ENCODE results near the gene FAM181A. TPM values are rescaled to one million over a fixed set of nuclear protein-coding genes. Genes with fewer than 3 reads are reported as not detected.

FAM181A gene
- total and polyA plus RNA-seq, 9 of the 15 experiments (the other 6 are each of a cell fraction or from before 2014, with no cell fraction given) = not detected

- Histone ChIP-seq H3K9me1 (ENCODE audit: control insufficient read depth, insufficient read depth, low read length) (no peaks in the 10 kb centered on the region), H3K9me3 (replicated peaks; ENCODE audit: control insufficient read depth, insufficient read depth, low read depth, low read length) (no peaks in the 10 kb centered on the region), H3K27ac (ENCODE audit: extremely low read depth, low read depth, low read length) (no peak overlapping the region), H2AFZ (ENCODE audit: low read depth, low read length) (no peak overlapping the region), H3K4me1 (replicated peaks in 1 of 2; ENCODE audit: control insufficient read depth in 2 of 2, insufficient read depth in 2 of 2, low read length in 2 of 2) (peaks cover 0 to 4% of the 10 kb centered on the region in 2 experiments; a peak in 1 of 5 replicates), H3K4me2 (ENCODE audit: insufficient read depth, low read length) (no peak overlapping the region), H3K79me2 (ENCODE audit: control insufficient read depth, insufficient read depth, low read length) (no peaks in the 10 kb centered on the region), H3K4me3 (no peak overlapping the region), H3K9ac (ENCODE audit: insufficient read depth in 1 of 2, low read depth in 2 of 2, low read length in 2 of 2) (no peak overlapping the region), H3K36me3 (ENCODE audit: control insufficient read depth, insufficient read depth, low read length) (no peaks in the 10 kb centered on the region), H3K27me3 (ENCODE audit: control insufficient read depth in 2 of 2, insufficient read depth in 2 of 2, low read length in 2 of 2) (peaks cover 2 to 20% of the 10 kb centered on the region in 2 experiments; a peak in 3 of 5 replicates), H4K20me1 (replicated peaks; ENCODE audit: control insufficient read depth, insufficient read depth, low read length) (no peaks in the 10 kb centered on the region; the same call in 1 of the 2 replicates)
- WGBS (ENCODE audit: insufficient coverage, low coverage, missing lambda C conversion rate) = 0% methylated on average over 7 of the region's 7 CpGs
- in situ Hi-C loops (cut with MboI) (no loop called here), intact Hi-C loops (cut with micrococcal nuclease) (no loop called here)
- BruUV-seq (replicated peaks) = no TSS peak
- DNase-seq (ENCODE audit: extremely low read depth in 1 of 4, low spot score in 3 of 4) (no peak), FAIRE-seq (no peak), ATAC-seq (no peak)
- ChIA-PET POLR2A (no interaction called here), CTCF (ENCODE audit: low intra/inter-chr PET ratio) (interaction anchor here (1.2 kb wide), 1 partner anchor 50 kb away, joined by 3 read pairs; no protein-coding TSS in a partner anchor)
- TF ChIP-seq CTCF (IDR thresholded peaks at IDR 0.05 in 2 of 3, conservative IDR thresholded peaks at IDR 0.05 in 1 of 3; ENCODE audit: insufficient read depth in 2 of 3, low read depth in 1 of 3, low read length in 3 of 3) (no peak), MXD1 (CRISPR knock-in tag; IDR thresholded peaks at IDR 0.05; ENCODE audit: borderline replicate concordance, poor library complexity, severe bottlenecking) (no peak), POLR3G (IDR thresholded peaks at IDR 0.05; ENCODE audit: extremely low read depth, insufficient read length, insufficient replicate concordance) (no peak), TFAP4 (CRISPR knock-in tag; IDR thresholded peaks at IDR 0.05; ENCODE audit: borderline replicate concordance) (no peak), EGR1 (conservative IDR thresholded peaks at IDR 0.05) (no peak), IFI16 (CRISPR knock-in tag; IDR thresholded peaks at IDR 0.05) (no peak)
Observed at GRCh38 chr14:93951635-93952540, 24.7 kb downstream of the FAM181A start.
